SIG-M5 (cell line): Measurements from ENCODE around the gene NOC2L.

ENCODE experiments used
- DNase-seq: peaks from one replicate; lab custom pipeline; 2025; lab: John Stamatoyannopoulos, UW

The NOC2L gene

DNA sequence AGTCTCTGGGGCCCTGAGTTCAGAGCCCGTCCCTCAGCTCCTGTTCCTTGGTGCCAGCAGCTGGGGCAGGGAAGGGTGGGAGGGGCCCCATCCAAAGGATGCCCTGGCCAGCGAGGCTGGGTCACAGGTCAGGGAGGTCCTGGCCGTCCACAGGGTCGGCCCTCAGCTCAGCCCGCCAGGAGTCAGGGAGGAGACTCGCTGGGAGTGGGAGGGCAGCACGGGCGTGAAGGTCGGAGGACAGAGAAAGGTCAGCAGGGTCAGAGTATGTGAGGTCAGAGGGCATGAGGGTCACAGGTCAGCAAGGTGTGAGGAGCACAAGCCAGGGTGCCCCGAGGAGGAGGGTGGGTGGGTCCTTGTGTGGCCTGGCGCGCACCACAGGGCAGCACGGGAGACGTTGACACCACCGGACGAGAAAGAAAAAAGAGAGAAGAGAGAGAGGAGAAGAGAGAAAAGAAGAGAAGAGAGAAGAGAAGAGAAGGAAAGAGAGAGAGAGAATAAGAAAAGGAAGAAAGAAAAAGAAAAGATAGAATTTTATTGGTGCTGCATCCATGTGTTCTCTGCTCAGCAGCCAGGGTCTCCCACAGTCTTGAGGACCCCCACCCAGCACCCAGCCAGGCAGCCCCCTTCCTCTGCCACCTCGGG lies 15.8 kb upstream of the NOC2L start:
- DNase-seq: no peak

DNA sequence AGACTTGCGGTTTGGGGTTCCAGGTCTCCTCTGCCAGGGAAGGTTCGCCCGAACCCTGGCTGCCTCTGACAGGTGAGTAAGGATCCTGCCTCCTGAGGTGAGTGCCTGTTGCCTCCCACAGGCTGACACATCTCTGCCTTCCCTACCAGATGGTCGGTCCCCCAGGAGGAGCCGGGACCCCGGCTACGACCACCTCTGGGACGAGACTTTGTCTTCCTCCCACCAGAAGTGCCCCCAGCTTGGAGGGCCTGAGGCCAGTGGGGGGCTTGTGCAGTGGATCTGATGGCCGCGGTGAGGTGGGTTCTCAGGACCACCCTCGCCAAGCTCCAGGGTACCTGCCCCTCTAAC lies 15.2 kb upstream of the NOC2L start:
- no peak for DNase-seq

DNA sequence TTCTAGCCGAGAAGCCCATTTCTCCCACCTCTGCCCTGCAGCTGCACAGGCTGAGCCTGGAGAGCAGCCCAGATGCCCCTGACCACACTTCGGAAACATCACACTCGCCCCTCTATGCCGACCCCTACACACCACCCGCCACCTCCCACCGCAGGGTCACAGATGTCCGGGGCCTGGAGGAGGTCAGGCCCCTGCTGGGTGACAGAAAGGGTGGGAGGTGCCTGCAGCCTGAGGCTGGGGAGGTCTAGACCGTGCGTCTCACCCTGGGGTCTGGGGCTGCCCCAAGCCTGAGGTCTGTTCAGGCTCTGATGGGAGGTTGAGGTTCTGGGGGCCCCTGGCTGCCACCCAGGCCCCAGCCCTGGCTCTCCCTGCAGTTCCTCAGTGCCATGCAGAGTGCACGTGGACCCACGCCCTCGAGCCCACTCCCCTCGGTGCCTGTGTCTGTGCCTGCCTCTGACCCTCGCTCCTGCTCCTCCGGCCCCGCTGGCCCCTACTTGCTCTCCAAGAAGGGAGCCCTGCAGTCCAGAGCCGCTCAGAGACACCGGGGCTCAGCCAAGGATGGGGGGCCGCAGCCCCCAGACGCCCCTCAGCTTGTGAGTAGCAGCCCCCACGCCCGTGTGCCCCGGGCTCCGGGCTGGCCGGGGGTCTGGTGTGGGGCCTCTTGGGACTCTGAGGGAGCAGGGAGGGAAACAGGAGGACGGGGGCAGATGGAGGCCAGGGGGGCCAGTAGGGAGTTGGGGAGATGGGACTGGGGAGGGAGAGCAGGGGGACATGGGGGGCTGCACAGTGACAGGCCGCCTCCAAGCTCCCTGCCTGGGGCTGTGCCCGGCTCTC lies 14.6 kb upstream of the NOC2L start:
- DNase-seq: no peak

DNA sequence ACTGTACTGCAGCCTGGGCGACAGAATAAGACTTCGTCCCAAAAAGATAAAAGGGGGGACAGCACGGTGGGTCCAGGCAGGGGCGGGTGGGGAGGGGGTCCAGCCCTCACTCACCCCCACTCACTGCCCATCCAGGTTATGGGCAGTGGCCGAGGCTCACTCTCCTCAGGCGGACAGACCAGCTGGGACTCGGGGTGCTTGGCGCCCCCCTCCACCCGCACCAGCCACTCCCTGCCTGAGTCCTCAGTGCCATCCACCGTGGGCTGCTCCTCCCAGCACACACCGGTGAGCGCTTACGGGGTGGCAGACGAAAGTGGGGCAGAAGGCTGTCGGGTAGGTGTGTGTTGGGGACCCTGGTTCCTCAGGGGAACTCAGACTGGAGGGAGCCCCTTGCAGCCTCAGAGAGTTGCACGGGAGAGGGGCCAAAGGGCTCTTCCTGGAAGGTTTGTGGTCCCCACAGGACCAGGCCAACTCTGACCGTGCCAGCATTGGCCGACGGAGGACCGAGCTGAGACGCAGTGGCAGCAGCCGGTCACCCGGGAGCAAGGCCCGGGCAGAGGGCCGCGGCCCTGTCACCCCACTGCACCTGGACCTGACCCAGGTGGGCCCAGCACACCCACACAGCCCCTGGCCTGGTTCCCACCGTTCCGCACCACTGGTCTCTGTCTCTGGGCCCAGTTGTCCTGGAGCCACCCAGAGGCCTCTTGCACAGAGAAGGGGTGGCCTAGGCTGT lies 13.8 kb upstream of the NOC2L start:
- DNase-seq: no peak

DNA sequence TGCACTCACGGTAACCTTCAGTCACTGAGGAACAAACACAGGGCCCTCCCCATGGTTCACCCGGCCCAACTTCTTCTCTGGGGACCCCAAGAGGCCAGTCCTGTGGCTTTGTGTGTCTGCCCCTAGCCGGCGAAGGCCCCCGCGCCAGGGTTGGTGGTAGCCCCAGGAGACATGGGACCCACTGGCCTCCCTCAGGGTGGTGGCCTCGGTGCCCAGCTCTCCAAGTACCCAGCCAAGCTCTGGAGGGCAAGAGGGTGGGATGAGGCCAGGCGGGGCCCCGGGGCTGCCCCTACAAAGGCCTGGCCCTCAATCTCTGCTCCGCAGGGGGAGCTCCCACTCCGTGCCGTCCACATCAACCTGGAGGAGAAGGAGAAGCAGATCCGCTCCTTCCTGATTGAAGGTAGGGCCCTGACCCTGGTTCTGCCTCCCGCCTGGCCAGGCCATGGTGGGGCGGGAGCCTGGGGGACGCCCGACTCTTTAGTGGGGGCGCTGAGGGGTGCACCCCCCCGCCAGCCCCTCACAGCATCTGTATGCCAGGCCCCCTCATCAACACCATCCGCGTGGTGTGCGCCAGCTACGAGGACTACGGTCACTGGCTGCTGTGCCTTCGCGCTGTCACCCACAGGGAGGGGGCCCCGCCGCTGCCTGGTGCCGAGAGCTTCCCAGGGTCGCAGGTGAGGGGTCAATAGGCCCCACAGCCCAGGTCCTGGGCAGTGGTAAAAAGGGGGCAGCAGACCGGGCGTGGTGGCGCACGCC lies 12.9 kb upstream of the NOC2L start:
- no peak for DNase-seq

DNA sequence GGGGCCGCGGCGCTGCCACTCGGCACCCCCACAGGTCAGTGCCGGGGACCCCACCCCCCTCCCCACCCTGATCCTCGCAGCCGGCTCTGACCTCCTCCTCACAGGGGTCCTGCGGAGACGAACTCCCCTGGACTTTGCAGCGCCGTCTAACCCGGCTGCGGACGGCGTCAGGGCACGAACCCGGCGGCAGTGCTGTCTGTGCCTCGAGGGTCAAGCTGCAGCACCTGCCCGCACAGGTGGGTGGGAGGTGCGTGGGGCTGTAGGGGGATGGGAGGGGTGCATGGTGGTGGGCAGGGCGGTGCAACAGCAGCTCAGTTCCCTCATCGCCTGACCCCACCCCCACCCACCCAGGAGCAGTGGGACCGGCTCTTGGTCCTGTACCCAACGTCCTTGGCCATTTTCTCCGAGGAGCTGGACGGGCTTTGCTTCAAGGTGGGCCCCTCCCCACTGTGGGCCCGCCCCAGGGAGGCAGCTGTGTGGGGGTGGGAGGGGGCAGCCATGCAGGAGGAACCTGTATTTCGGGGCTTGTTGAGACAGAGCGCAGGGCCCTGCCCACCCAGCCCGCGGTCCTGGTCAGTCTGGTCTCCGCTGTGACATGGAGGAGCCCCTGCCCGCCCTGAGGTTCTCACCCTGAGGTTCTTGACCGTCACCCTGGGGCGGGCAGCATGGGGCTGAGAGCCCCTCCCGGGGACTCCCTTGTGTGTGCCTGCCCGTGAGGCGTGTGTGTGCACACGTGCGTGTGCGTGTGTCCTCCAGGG lies 12.1 kb upstream of the NOC2L start:
- DNase-seq: no peak

DNA sequence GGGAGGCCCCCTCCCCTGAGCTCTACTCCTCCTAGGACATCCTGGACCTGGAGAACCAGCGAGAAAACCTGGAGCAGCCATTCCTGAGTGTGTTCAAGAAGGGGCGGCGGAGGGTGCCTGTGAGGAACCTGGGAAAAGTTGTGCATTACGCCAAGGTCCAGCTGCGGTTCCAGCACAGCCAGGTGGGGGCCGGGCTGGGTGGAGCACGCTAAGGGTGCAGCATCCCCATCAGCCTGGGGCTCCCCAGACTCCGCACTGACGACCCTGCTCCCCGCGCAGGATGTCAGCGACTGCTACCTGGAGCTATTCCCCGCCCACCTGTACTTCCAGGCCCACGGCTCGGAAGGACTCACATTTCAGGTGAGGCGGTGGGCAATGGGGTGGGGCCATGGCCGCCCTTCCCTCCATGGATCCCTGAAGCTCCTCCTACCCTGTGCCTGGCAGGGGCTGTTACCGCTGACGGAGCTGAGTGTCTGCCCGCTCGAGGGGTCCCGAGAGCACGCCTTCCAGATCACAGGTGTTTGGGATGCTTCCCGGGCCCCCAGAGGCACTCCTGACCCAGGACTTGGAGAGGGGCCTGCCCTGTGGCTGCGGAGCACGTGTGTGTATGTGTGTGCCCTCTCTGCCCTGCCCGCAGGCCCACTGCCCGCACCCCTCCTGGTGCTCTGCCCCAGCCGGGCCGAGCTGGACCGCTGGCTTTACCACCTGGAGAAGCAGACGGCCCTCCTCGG lies 11.4 kb upstream of the NOC2L start:
- DNase-seq: no peak

DNA sequence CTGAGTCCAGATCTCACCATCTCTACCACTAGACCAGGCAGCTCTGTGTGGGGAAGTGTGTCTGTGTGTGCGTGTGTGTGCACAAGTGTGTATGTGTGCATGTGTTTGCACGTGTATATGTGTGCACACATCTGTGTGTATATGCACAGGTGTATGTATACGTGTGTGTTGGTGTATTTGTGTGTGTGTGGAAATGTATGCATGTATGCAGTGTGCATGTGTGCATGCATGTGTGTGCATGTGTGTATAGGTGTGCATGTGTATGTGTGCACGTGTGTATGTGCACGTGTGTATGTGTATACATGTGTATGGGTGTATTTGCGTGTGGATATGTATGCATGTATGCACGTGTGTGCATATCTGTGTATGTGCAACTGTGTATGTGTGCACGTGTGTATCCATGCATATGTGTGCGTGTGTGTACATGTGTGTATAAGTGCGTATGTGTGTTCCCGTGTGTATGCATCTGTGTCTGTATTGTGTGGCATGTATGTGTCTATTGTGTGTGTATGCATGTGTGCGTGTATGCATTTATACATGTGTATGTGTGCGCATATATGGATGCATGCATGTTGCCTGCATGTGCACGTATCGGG lies 10.3 kb upstream of the NOC2L start:
- DNase-seq: no peak

DNA sequence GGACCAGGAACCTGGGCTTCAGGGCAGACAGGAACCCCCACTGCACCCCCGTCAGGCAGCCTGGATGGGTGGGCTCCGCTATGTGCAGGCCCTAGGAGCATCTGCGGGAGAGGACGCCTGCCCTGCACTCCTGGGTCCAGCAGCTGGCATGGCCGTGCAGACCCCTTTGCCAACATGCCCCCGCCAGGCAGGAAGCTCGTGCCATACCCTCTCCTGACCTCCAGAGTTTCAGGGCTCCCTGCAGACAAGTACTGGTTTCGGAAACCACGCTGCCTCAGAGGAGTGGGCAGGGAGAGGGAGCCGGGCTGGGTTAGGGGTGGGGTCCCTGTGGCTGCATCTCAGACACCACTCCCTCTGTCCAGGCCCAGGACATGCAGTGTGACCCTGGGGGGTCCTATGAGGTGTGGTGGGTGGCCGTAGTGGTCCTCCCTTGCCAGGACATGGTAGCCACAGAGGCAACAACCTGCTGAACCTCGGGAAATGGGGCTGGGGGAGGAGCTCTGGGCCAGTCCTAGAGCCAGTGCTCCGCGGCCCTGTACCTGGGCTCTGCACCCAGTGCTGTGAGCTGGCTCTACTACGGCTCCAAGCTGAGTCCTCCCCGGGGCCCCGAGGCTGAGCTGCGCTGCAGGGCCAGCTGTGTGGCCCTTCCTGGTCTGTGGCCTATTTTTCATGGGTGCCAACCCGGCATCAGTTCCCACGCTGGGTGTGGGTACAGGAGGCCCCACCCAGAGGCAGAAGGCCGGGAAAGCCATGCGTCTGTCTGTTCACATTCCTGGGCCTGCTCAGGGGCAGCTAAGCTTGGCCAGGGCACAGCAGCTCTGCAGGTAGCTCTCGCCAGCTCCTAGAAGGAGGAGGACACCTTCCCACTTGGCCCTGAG lies 8.6 kb upstream of the NOC2L start:
- DNase-seq: no peak

DNA sequence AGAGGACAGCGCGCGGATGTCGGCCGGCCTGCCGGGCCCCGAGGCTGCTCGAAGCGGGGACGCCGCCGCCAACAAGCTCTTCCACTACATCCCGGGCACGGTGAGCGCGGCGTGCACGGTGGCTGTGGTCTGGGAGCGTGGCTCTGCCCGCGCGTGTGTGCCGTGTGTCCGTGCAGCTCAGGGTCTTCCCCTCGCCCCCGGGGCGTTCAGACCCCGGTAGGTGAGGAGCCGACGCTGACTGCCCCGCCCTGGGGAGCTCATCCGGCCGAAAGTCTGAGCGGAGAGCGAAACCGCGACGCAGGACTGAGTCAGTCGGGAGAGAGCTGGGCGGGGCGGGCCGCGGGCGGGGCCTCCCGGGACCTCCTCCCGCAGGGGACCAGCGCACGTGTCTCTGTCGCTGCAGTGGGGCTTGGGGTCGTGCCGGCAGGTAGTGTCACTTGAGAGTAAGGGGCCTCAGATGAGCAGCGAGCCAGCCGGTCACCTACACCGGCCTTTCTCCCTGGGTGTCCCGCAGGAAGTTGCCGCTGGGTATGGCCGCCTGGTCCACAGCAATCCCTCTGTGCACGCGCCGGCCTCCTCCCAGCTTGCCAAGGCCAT lies 7.7 kb upstream of the NOC2L start:
- DNase-seq: no peak

DNA sequence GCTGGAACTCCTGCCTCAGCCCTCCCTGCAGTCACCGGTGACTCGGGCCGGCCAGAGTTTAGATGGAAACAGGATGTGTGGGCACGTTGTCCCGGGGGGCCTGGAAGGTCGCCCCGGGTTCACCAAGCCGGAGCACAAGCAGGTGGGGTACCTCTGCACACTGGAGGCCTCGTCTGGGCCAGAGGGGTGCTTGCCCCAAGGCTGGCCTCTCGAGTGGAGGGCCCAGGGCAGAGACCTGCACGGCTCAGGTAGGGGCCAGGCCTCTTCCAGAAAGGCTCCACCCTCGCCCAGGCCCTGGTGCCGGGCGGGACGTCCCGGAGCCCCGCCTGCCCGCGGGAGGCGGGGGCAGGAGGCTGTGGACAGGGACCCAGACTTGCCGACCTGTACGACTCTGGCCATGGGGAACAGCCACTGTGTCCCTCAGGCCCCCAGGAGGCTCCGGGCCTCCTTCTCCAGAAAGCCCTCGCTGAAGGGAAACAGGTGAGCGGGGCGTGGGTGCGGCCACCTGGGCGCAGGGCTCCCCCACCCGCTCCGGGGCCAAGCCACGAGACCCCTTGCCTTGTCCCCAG lies 7.2 kb upstream of the NOC2L start, which contains the start of gene PLEKHN1:
Gene PLEKHN1 (plus strand): TSS at position 348 of the 569 bp plus-strand sequence. CDS start 50 bp downstream, at position 398.
- no peak for DNase-seq

DNA sequence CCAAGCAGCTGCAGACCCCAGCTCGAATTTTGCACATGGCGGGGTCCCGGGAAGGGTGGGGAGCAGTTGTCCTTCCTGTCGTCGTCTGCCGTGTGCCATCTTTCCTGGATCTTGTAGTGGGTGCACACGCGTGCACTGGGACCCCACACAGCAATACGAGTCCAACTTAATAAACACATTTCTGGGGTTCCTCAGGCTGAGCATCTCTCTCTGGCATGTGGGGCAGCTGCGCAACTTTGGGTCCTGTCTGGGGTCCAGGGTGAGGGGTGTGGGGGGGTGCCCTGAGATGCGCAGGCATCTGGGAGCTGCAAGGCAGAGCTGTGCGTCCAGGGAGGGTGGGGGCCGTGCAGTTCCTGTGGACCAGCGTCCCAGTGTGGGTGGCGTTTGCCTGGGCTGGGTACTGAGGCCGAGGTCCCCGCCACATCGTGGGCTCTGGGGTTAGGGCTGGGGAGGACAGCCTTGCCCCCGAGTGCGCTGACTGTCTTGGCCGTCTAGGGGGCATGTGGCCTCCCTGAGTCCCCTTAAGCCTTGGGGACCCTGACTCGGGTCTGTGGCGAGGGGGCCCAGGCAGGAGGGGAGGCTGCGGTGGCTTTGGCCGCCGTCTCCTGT lies 6.6 kb upstream of the NOC2L start:
- DNase-seq: no peak

DNA sequence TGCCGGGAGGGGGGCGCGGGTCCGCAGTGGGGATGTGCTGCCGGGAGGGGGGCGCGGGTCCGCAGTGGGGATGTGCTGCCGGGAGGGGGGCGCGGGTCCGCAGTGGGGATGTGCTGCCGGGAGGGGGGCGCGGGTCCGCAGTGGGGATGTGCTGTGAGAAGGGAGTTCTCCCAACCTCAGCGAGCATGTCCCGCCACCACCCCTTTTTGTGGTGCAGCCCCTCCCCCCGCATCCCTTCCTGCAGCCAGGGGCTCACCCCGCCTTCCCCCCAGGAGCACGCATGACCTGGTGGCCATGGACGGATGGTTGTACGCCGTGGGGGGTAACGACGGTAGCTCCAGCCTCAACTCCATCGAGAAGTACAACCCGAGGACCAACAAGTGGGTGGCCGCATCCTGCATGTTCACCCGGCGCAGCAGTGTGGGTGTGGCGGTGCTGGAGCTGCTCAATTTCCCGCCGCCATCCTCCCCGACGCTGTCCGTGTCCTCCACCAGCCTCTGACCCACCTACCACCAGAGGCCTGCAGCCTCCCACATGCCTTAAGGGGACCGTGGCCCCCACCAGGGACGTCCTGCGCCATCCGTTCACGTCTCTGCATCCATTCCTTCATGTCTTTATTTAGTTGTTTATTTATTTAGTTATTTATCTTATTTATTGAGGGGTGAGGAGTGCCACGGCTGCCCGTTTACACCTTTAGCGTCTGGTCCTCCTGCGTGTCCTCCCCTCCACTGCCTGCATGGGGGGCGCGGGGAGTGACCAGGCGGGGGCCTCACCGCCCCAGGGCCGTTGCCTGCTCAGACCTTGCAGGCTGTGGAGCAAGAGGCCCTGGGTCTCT lies 5.9 kb upstream of the NOC2L start:
- no peak for DNase-seq

DNA sequence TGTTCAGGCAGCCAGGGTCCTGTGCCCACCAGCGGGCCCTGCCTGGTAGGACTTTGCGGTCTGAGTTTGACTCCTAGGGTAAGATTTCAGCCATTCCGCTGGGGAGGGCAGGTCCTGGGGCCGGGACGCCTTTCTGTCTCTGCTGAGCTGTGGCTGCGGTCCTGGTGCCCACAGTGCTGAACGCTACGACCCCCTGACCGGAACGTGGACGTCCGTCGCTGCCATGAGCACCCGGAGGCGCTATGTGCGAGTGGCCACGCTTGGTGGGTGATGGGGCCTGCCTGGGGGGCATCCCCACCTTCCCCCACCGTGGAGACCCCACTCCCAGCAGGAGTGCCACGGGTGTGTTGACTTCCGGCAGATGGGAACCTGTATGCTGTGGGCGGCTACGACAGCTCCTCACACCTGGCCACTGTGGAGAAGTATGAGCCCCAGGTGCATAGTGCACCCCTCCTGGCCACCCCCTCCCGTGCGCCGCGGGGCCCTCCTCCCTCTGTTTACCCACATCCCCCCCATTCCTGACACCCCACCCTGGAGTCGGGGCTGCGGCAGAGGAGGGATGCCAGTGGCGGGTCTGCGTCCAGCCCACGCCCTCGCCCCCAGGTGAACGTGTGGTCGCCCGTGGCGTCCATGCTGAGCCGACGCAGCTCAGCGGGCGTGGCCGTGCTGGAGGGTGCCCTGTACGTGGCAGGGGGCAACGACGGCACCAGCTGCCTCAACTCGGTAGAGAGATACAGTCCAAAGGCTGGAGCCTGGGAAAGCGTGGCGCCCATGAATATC lies 4.9 kb upstream of the NOC2L start:
- DNase-seq: no peak

DNA sequence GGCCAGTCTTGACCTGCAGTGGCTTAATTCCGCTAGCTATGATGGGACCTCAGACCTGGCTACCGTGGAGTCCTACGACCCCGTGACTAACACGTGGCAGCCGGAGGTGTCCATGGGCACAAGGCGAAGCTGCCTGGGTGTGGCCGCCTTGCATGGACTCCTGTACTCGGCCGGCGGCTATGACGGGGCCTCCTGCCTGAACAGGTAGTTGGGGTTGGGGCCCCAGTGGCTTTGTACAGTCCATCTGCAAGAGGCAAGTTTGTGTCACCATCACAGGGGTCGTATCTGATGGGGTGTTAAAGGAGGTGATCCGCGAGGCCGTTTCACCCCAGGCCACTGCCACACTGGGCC lies 4.2 kb upstream of the NOC2L start:
- no peak for DNase-seq
